Hindlimb muscle (tissue), 1 donor: ENCODE data around the gene PIGC. TPM values are rescaled to one million over a fixed set of nuclear protein-coding genes. Genes with fewer than 3 reads are reported as not detected.
"Not testable (repeated sequence)": the region's sequence is repeated elsewhere in the genome, so short reads cannot be mapped to it uniquely, and the experiment has no call there.

Source experiments
- DNase-seq: peaks from one replicate; pipeline ENCODE4 v3.0.0-alpha.2; 2013
- polyA plus RNA-seq: library from polyadenylated mRNA; unstranded; fragments of 120-200 nt; gene quantifications from one replicate; pipeline ENCODE4 v1.2.1, GENCODE V29; 2013; ENCODE audit not compliant: insufficient read length

The PIGC gene
- polyA plus RNA-seq, 1 donor: 23.2 TPM

DNA sequence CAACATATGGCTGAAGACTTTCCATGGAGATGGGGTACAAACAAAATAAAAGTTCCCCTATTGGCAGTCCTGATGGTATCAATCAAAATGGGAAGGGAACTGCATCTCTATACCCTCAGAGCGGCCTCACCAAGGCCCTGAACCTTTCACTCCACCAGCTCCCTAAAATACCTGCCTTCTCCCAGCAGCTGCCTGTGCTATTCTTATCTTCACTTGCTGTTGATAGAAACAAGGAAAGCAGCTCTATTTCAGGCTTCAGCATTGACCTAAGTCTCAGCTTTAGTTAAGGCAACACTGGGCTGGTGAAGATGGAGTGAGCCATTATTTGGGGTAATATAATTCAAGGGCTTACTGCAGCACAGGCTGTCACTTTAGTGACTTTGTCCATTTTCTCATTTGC is 21.7 kb upstream of the PIGC start:
- no peak for DNase-seq

DNA sequence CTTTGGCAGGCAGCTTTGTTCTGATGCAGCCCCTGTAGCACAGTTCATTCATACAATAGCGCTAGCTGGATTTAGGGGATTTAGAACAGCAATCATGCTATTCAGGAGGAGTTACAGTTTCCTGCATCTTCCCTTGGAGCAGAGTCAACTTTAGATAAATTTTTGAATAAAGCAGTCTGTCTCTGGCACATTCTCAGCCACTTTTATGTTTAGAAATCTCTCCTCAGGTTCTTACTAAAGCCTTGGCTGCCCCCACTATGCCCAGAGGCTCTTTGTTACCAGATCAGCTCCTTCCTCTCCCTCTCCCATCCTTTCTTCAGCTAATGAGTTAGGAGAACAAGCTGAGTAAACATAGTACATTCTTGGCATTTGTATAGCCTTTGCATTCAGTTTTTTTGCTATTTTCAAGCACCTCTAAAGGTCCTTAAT is 17.0 kb upstream of the PIGC start:
- DNase-seq: no peak

DNA sequence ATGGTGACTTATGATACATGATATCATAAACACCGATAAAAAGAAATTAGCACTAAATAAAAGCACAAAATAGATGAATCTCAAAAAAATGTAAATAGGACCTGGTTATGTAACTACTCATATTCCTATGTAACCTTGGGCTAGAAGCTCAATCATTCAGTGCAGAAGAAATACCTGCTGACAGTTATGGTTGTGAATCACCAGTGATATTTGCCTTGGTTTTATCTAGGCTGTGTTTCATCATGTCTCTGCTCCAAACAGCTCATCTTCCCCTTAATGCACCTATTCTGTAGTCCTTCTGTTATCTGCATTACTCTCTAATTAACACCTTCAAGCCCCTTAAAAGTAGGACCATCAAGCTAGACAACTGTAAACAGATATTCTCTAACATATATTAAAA is 16.3 kb upstream of the PIGC start:
- DNase-seq: no peak

- no peak for DNase-seq
Observed at GRCh38 chr1:172457479-172458130, 13.7 kb upstream of the PIGC start.

DNA sequence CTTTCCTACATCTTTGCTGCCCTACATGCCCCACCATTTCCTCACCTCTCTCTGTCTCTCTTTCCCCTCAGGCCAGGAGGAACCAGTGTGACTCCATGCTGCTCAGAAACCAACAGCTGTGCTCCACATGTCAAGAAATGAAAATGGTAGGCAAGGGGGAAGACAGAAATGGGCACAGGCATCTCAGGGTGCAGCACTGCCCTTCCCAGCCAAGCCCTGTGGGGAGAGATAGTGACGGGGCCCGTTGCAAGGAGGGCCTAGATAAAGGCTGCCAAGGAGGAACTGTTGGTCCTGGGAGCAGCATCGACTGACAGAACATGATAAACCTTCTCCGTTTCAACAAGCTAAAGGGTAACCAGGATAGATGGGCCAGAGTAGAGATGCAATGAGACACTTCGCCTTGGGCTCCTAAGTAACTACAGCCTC is 12.5 kb upstream of the PIGC start:
- DNase-seq: no peak

DNA sequence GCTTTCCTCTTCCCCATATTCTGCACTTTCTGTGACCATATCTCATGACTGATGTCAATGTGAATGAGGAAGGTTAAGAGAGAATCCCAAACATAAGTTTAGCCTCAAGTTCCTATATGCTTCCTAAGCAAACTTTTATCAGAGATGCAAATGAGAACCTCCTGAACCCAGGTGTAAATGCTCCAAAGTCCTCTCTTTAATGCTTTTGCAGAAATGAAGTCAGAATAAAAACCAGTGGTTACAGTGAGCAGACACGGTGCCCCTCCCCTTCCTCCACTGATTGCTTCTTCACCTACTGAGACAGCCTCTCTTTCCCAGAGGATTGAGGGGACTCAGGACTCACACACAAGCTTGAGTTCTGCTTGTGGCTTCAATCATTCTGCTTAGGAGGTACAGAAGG is 11.6 kb upstream of the PIGC start:
- no peak for DNase-seq

DNA sequence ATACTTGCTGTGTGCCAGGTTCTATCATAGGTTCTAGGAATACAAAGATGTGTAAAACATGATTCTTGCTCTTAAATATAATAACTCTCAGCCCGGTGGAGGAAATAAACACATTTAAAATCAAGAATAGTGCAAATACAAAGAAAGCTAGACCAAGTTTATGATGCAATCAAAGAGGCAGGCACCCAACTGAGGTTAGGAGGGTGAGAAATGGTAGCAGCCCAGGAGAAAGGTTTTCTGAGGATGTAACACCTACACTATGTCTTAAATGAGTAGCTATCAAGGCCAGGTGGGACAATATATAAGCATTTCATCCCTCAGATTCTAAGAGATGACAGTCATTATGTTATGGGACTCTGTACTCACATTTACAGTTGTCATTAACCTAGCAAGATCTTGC is 9.7 kb upstream of the PIGC start:
- no peak for DNase-seq

GRCh38 chr1:172453153-172453545 is 9.3 kb upstream of the PIGC start:
- no peak for DNase-seq

DNA sequence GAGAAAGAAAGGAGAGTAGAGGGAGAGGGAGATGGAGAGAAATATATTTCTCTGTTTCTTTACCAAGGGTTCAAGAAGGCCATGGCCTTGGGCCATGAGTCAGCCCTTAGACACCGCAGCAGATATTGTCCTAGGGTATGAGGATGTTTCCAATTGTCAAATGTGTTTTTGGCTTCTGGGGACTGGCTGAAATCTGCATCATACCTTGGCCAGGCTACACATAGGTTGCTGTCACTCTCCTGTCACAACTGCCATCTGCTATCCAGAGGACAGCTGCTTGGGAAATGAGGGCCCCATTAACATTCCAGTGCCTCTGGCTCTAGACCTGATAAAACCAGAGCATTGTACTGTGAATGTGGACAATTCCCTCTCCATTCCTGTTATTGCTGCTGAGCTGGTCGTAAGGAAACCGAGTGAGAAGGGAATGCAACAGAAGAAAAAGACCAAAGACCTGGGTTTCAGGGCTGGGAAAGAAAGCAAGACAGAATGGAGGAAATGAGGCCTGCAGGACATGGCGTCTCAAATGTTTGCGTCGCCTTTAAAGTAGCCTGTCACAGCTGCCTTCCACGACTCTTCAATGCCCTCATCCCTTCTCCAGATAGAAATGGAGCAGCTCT is 8.8 kb upstream of the PIGC start:
- DNase-seq: no peak

DNA sequence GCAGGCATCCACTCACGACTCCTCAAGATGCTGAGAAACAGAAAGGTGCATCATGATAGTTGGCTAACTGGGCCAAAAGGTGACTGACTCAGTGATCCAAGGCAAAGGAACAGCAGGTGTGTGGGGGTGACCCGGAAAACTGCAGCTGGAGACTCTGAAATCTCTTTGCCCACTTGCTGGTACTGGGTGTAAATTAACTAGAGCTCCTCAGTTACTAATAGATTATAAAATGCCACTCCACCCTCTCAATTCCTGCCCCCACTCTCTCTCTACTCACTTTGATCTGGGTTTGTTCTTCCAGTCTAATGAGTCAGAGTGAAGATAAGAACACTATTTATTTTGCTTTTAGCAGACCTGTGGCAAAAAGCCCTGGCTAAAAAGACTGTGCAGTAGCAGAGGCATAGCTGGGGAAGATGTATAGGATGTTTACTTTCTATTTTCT is 7.2 kb upstream of the PIGC start:
- no peak for DNase-seq

- no peak for DNase-seq
Observed at GRCh38 chr1:172450524-172450885, 6.6 kb upstream of the PIGC start.

- DNase-seq: peak; percentile 52
Observed at GRCh38 chr1:172449585-172450523, 6.0 kb upstream of the PIGC start.

DNA sequence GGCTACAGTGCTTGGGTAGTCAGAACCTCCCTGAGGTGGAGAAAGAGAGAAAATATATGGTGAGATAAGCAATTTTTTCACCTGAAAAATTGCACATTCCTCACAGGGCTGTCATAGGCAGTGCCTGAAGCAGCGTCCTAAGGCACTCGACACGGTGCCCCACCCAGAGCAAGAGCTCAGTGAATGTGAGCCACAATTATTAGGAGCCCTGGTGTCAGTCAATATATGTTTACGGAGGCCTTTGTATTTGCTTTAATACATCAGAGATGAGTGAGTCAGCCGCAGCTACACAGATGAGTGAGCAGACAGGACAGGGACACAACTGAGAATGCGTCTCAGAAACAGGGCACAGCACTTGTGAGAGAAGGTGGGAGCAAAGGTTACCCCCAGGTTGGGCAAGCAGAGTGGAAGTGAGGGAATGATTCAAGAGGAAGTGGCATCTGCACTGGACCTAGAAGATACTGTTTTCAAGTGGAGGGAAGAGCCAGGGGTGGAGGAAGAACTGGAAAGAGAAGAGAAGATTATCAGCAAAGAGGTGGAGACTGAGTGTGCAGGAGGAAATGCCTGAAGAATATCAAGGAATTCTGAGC is 5.2 kb upstream of the PIGC start:
- DNase-seq: no peak

GRCh38 chr1:172447641-172448040 is 3.8 kb upstream of the PIGC start:
- no peak for DNase-seq

GRCh38 chr1:172446547-172446946 is 2.7 kb upstream of the PIGC start:
- DNase-seq: no peak

DNA sequence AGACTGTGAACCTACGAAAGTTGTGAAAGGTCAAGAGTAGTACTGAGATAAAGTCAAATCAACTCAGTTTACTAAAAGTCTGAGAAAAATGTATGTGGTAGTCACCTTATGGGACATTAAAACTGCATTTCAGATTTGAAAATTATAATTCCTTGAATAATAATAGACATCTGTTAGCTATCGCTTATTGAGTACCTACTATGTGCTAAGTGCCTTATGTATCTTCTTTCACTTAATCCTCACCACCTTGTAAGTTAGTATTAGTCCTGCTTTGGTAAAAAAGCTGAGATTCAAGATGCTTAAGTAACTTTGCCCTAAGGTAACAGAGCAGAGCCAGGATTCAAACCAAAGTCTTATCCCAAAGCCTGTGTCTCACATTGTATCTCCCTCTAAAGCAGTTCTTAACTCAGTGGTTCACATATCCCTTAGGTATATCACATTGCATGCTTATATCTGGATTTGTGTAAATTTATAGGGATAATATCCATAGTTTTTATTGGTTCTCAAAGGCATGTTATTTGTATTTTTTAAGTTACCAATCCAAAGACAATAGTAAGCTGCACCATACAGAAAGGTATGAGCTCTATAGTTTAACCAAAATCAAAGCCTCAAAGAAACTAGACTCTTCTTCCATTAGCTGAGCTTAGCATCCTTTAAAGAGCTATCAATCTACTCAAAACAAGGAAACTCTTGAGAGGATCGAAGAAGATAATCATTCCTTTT is 865 bp downstream of the PIGC start:
- no peak for DNase-seq

DNA sequence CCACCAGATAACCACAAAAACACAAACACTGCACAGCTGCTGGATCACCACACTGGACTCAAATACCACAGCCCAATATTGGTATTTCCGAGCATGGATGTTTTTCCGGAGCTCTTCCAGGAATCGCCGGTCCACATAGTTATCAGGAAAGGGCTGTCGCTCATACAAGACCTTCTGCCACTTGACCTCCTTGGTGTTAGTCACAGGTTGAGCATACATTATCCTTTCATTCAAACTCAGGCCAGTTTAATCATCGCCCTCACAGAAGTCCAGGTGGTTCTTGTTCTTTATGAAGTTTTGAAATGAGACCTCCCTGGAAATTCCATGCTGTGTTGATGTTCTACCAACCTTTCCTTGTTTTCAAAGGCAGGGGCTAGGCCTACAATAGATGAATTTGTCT is 1.5 kb downstream of the PIGC start:
- no peak for DNase-seq

- DNase-seq: not testable (repeated sequence)
Observed at GRCh38 chr1:172437183-172437582, 6.7 kb downstream of the PIGC start.

DNA sequence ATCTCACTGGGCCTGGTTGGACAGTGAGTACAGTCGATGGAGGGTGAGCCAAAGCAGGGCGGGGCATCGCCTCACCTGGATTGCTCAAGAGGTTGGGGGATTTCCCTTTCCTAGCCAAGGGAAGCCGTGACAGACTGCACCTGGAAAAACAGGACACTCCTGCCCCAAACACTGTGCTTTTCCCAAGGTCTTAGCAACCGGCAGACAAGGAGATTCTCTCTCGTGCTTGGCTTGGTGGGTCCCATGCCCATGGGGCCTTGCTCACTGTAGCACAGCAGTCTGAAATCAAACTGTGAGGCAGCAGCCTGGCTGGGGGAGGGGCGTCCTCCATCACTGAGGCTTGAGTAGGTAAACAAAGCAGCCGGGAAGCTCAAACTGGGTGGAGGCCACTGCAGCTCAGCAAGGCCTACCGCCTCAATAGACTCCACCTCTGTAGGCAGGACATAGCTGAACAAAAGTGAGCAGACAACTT is 12.1 kb downstream of the PIGC start:
- DNase-seq: no peak

- DNase-seq: no peak
Observed at GRCh38 chr1:172431204-172431603, 12.7 kb downstream of the PIGC start.

DNA sequence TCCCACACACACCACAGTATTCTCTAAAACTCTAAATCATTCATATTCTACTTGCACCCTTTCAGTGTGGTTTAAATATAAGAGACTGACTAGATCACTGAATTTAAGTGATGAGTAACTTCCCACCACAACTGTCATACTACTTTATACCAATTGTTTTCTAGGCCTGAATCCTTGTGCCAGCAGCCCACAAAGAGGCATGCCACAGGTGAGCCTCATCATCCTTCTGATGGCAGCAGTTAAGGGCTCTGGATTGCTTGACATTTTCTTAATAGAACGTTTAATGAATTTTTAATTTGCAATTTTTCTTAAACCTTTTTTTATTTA is 13.8 kb downstream of the PIGC start:
- DNase-seq: no peak

DNA sequence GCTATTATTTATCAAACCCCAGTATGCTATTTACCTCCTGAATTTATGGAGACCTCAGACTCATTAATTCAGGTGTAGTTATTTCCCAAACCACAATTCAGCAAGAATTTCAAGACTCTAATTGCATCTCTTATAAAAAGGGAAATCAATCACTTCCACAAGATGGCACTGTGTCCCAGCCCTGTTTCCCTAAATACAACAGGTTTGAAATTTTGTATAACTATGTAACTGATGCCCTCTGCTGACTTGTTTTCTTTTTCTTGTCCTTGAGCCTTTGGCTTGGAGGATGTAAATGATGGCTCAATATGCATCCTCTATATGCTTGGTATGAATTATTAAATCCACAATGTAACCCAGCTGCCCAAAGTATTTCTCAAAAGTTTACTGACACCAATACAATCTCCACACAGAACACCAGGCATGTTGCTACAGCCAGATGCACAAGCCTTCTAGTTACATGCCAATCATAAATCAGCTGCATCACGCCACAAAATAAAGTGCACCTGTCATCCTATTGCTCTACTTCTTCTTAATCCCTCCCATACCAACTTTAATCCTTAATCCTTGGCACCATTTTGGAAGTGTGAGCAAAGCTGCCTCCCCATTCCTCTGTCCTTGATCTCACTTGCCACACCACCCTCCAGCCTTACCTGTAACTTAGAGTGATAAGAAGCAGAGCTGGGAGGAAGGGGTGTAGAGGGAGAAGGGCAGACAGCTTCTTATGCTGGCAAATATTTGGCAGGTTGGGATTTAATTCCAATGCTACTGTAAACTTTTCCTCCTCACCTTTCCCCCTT is 14.3 kb downstream of the PIGC start:
- peak; percentile 74 for DNase-seq
